Loucy (cell line): ENCODE results near the gene MGMT.

Experiments used
- H2AFZ ChIP-seq: fragments of 200-600 bp; sonication (generic); 2 replicates; pipeline ENCODE4 v1.6.0; 2016; ENCODE audit warnings: antibody characterized with exemption, mild to moderate bottlenecking, low read length, moderate library complexity
- H3F3A ChIP-seq: fragments of 200-600 bp; 2 replicates; pipeline ENCODE4 v1.6.0; 2016; ENCODE audit warnings: antibody characterized with exemption, low read depth, mild to moderate bottlenecking
- H3K27me3 ChIP-seq: fragments of 200-600 bp; sonication (generic); 2 replicates; pipeline ENCODE4 v1.6.1; 2014; ENCODE audit warnings: low read length, mild to moderate bottlenecking; ENCODE audit not compliant: insufficient read depth, poor library complexity, severe bottlenecking
- H3K36me3 ChIP-seq: fragments of 200-600 bp; sonication (generic); 2 replicates; pipeline ENCODE4 v1.6.1; 2016; ENCODE audit warnings: low read length; ENCODE audit not compliant: insufficient read depth
- H3K4me1 ChIP-seq: fragments of 200-600 bp; sonication (generic); 2 replicates; pipeline ENCODE4 v1.5.1; 2014; ENCODE audit warnings: low read length, mild to moderate bottlenecking; ENCODE audit not compliant: insufficient read depth, poor library complexity, severe bottlenecking
- H3K4me2 ChIP-seq: fragments of 200-600 bp; sonication (generic); 2 replicates; pipeline ENCODE4 v1.6.0; 2014; ENCODE audit warnings: antibody characterized with exemption, low read length, low read depth, mild to moderate bottlenecking; ENCODE audit not compliant: poor library complexity, severe bottlenecking
- H3K4me3 ChIP-seq: fragments of 200-600 bp; sonication (generic); 2 replicates; pipeline ENCODE4 v1.5.1; 2014; ENCODE audit warnings: low read length, mild to moderate bottlenecking, mixed read lengths; ENCODE audit not compliant: poor library complexity, severe bottlenecking
- H3K79me2 ChIP-seq: fragments of 200-600 bp; sonication (generic); 2 replicates; pipeline ENCODE4 v1.6.1; 2014; ENCODE audit warnings: low read length; ENCODE audit not compliant: insufficient read depth
- H3K9ac ChIP-seq: fragments of 200-600 bp; sonication (generic); 2 replicates; pipeline ENCODE4 v1.6.0; 2014; ENCODE audit warnings: mild to moderate bottlenecking, low read depth, low read length, moderate library complexity; ENCODE audit not compliant: poor library complexity, severe bottlenecking
- H3K9me2 ChIP-seq: fragments of 200-600 bp; sonication (generic); replicated peaks from 2 replicates; pipeline ENCODE4 v1.6.1; 2016; ENCODE audit warnings: low read depth, low read length, mixed read lengths
- H3K9me3 ChIP-seq: fragments of 200-600 bp; sonication (generic); 2 replicates; pipeline ENCODE4 v1.6.1; 2014; ENCODE audit warnings: mild to moderate bottlenecking, antibody characterized with exemption, low read length, low read depth; ENCODE audit not compliant: insufficient read depth
- H4K20me1 ChIP-seq: fragments of 200-600 bp; sonication (generic); 2 replicates; pipeline ENCODE4 v1.6.0; 2014; ENCODE audit warnings: antibody characterized with exemption, low read length, mild to moderate bottlenecking; ENCODE audit not compliant: insufficient read depth, poor library complexity, severe bottlenecking
- CTCF ChIP-seq: fragments of 200-600 bp; sonication (generic); conservative IDR thresholded peaks from 2 replicates; pipeline ENCODE4 v1.5.1; 2014; ENCODE audit warnings: mild to moderate bottlenecking, antibody characterized with exemption, low read length
- EZH2phosphoT487 ChIP-seq: fragments of 200-600 bp; IDR thresholded peaks from 2 replicates; pipeline ENCODE4 v1.6.1; 2018; ENCODE audit warnings: antibody characterized with exemption, mild to moderate bottlenecking, moderate library complexity, borderline replicate concordance

Gene MGMT

DNA sequence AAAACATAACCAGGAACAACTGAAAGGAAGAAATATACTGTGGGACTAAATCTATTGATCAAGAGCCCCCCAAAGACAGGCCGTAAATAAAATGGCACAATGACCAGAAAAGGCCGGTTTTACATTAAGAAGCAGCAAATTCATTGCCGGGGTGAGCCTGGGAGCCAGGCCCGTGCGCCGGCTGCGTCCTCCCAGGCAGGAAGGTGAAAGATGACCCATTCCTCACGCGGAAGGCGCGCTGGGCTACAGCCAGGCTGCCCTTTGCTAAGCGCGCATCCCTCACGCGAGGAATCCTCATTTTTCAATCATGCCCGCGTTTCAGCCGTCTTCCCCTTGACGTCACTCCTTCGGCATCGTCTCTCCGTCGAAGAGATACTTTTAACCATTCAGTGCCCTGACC lies 47.6 kb upstream of the MGMT start:
- no peaks in the 10 kb centered on the region for H3K79me2 ChIP-seq
- no peaks in the 10 kb centered on the region for H3K9me3 ChIP-seq
- H3K36me3 ChIP-seq, result no peaks in the 10 kb centered on the region
- no peaks in the 10 kb centered on the region for H4K20me1 ChIP-seq
- H3K9ac ChIP-seq, result no peak overlapping the region
- H3K4me2 ChIP-seq, result no peak overlapping the region
- H3K27me3 ChIP-seq, result no peaks in the 10 kb centered on the region
- H2AFZ ChIP-seq, result no peak overlapping the region
- H3K9me2 ChIP-seq, result no peaks in the 10 kb centered on the region
- no peak for TF ChIP-seq EZH2phosphoT487
- TF ChIP-seq CTCF, result no peak
- H3K4me1 ChIP-seq, result no peaks in the 10 kb centered on the region
- H3F3A ChIP-seq, result no peaks in the 10 kb centered on the region
- H3K4me3 ChIP-seq, result no peak overlapping the region

GRCh38 chr10:129421399-129422010 lies 45.5 kb upstream of the MGMT start:
- Histone ChIP-seq H3K4me1 (no peaks in the 10 kb centered on the region), H3K36me3 (no peaks in the 10 kb centered on the region), H3K9me3 (no peaks in the 10 kb centered on the region), H3K9me2 (no peaks in the 10 kb centered on the region), H3F3A (no peaks in the 10 kb centered on the region), H3K79me2 (no peaks in the 10 kb centered on the region), H3K4me3 (no peak overlapping the region), H3K27me3 (no peaks in the 10 kb centered on the region), H3K9ac (no peak overlapping the region), H3K4me2 (no peak overlapping the region), H4K20me1 (no peaks in the 10 kb centered on the region), H2AFZ (no peak overlapping the region)
- TF ChIP-seq CTCF (no peak), EZH2phosphoT487 (no peak)

GRCh38 chr10:129424978-129425377 lies 42.1 kb upstream of the MGMT start:
- Histone ChIP-seq H3K36me3 (no peaks in the 10 kb centered on the region), H3K4me2 (no peak overlapping the region), H2AFZ (no peak overlapping the region), H3K4me3 (no peak overlapping the region), H3K9me3 (no peaks in the 10 kb centered on the region), H3K79me2 (no peaks in the 10 kb centered on the region), H3F3A (no peaks in the 10 kb centered on the region), H4K20me1 (no peaks in the 10 kb centered on the region), H3K27me3 (no peaks in the 10 kb centered on the region), H3K4me1 (no peaks in the 10 kb centered on the region), H3K9ac (no peak overlapping the region), H3K9me2 (no peaks in the 10 kb centered on the region)
- TF ChIP-seq CTCF (no peak), EZH2phosphoT487 (no peak)
